GM19238 (cell line): ENCODE data around the gene SF3A1.

Experiments used
- DNase-seq: peaks from one replicate; pipeline ENCODE4 v3.0.0; 2011; ENCODE audit warnings: low spot score; ENCODE audit not compliant: insufficient read length

Gene SF3A1

DNA sequence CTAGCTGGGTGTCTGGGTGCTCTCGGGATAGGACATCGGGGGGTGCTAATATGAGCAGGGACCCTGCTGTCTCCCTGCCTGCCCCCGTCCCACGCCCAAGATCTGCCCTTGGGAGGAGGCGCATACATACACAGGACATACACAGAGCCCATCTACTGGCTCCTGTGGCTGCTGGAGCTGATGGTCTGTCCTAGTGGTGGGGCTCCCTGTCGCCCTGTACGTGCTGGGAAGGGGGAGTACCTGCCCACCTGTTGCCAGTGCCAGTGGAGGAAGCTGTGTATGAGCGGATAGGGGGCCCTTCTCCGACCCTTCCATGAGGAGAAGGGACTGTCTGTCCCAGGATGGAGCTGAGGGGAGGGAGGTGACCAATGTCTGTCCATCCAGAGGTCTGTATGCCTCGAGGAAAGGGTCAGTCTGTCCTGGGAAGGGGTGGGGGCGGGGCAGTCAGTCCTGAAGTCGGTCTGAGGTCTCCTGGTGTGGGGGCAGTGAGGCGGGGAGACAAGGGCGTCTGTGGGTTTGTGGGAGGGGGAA is 30.9 kb downstream of the SF3A1 start:
- DNase-seq = no peak

DNA sequence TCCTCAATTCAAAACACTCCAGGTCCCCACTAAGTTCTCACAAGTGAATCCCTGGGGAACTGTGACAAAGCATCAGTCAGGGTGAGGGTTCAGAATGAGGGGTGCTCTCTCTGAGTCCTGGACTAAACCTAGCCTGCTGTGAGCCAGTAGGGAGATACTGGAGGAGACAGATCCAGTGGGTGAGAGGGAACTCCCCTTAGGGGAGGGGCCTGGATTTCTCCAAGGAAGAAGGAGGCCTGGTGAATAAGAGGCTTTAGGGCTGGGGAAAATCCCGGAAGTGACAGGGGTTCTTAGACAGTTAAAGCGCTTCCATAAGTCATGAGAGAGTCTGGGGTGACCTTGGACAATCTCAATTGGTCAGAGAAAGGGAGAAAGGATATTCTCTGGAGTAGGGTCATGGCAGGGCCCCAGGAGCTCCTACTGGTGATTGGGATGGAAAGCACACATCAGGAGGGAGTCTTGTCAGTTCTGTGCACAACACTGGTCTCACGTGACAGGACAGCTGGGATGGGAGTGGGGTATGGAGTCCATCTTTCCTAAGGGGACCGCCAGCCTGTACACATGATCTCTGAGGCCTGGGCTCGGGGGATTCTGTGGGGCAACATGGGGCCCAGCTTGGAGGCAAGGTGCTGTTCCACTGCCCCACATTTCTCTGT is 31.5 kb downstream of the SF3A1 start:
- no peak for DNase-seq

DNA sequence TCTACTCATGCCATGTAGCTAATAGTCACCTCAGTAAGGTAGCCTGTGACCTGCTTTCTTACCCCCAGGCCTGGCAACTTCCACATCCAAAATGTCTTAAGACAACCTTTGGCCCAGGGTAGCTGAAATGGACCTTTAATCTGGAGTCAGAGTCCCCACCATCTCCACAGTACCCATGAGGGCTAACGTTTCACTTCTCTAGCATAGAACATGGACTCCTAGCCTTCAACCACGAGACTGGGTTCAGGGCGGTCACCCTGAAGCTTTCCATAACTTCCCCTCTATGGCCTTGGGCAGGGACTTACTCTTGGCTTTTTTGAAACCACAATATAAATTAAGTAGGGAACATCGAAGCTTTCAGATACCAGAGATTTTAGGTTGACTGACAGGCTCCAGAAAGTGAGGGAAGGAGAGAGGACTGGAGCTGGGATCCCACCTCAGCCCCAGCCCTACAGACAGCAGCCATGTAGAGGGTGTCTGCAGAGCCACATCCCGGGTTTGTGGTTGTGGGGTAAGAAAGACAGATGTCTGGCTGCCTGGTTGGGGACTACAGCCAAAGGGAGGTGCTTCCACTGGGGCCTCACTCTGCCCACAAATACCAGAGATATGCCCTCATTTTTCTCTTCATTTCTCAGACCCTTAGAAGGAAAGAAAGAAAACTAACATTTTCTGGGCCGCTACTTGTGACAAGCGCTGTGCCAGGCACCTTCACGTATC is 32.5 kb downstream of the SF3A1 start:
- DNase-seq = no peak

DNA sequence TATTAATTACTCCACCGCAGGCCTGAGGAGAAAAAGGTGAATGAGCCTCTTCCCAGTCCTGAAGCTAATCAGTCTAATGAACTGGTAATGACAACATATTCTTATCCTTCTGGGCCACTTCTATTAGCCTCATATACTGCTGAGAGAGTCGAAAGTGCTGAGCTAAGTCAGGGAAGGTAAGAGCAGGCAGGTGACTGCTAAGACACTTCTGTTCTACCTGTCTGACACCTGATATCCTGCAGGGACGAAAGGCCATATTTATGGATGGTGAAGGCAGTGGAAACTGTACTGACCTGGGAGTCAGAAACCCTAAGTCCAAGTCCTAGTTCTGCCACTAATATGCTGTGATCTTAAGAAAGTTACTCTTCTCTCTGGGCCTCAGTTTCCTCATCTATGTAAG is 33.4 kb downstream of the SF3A1 start:
- no peak for DNase-seq

DNA sequence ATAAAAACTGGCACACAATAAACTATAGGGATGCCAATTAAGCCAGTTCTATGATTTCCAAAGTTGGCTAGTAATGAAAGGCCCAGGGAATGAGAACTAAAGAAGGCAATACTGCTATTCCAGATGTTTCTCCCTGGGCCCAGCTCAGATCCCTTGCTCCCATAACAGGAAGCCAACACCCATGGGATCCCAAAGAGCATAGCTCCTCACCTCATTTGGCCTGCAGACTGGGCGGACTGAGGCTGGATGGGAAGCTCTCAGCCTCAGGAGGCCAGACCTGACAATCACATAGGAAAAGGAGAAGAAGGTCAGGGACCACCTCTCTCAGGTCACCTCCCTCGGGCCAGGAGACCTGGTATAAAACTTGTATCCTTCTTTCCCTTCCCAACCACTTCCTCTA is 35.2 kb downstream of the SF3A1 start:
- no peak for DNase-seq

DNA sequence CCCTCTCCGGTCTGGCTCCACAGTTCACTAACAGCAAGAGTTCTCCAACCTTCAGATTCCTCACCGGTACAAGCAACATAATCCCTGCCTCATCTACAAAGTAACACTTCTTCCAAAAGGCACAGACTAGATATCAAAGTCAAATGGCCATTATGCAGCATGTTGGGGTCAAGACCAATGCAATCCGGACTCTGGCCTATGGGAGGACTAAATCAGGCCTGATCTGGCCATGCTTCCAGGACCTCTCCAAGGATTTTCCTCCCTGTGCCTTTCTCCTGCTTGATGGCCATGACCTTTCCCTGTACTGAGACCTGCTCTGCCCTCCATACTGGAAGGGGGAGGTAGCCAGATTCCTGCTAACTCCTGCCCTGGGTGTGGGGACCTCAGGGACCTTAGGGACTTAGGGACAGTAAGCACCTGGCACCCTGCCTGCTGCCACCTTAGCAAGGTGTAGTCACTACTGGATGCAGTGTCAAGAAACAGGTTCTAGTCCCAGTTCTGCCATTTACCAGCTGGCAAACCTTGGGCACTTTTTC is 36.6 kb downstream of the SF3A1 start:
- no peak for DNase-seq

DNA sequence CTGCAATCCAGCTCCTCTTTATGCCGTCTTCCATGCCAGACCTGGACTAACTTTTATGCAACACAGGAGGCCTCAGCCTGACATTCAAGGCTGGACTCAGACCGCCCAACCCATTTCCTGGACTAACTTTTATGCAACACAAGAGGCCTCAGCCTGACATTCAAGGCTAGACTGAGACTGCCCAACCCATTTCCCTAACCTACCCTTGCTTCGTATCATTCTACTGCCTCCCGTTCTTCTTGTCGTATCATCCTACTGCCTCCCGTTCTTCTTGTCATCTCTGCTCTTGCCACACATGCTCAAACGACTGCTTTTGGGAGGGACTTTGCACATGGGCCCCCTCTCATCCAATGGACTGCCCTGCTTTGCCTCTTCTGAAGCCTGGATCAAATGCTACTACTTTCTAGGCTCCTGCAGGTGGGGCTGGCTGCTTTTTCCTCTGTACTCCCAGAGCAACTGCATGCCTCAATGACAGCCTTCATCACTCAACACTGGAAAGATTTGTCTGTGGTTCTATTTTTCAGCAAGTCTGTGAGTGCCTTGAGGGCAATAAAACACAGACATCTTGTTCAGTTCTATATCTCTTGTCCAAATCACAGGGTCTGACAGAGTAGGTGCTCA is 37.8 kb downstream of the SF3A1 start:
- no peak for DNase-seq

DNA sequence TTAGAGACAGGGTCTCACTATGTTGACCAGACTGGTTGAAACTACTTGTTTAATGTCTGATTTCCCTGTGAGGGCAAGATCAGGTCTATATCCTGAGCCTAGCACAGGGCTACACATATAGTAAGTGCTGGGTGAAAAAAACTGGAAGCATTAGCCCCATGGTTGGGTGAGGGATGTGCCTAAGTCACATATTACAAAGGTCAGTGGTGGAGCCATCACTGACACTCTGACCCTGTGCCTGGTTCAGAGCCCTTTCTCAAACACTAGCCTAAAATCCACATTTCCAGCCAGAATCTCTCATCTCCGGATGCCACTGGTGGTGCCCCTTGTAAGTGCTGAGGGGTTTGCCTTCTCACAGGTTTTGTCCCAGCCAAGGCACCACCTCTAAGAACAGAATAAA is 38.9 kb downstream of the SF3A1 start:
- no peak for DNase-seq

DNA sequence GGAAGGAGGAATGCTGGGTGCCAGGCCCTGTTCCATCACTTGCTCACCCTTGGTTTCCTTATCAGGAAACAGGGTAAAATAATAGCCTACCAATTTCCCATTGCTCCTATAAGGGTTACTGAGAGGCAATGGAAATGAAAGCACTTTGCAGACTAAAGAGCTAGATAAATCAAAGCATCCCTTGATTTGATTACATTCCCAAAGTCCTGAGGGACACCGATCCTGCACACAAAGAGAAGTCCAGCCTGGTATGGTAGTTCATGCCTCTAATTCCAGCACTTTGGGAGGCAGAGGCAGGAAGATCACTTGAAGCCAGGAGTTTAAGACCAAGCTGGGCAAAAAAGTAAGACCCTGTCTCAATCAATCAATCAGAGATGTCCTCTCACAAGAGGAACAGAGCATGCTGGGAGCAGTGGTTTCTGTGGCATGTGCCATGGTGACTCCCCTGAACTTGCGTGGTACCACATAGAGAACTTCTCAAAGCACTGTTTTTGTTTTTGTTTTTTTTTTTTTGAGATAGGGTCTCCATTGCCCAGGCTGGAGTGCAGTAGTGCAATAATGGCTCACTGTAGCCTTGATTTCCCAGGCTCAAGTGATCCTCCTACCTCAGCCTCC is 40.6 kb downstream of the SF3A1 start:
- no peak for DNase-seq

DNA sequence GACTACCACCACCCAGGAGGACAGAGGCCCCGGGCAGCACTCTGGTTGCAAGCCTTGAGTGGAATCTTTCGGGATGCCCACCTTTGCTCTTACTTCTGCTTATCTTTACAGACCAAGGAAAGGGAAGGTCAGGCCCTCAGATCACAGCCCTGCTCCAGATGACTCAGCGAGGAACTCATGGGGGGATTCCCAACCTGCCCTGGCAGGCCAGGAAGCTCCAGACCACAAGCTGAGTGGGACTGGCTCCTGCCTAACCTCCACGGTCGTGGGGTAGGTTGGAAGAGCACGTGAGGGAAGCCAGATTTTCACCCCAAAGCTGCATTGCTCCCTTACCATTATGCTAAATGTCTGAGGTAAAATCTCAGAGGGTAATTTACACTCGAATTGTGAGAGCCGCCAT is 41.8 kb downstream of the SF3A1 start:
- DNase-seq = peak; percentile 37

DNA sequence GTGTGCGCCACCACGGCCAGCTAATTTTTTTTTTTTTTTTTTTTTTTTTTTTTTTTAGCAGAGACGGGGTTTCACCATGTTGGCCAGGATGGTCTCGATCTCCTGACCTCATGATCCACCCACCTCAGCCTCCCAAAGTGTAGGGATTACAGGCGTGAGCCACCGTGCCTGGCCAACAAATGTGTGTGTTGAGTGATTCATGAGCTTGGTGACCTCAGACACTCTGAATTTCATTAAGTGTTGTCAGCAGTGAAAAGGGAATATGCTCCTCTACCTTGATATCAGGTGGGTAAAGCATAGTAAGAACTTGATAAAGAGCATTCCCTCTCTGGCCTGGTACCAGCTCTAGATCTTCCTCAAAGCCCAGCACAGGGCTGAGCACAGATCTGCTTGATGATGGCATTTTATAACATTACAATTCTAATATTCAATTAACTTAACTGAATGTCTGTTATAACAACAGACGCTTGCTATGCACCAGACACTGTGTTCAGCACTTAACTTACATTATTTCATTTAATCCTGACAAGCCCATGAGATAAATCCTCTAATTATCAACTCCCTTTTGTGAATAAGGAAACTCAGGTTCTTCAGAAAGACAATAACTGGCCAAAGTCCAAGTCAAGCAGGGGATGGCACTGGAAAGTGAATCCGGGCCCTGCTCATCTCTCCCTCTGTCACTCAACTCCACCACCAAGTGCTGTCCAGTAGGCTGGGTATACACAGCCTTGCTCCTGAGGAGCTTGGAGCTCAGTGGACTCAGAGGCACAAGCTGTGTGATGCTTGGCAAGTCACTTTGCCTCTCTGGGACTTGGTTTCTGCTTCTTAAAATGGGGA is 42.9 kb downstream of the SF3A1 start:
- DNase-seq = no peak

DNA sequence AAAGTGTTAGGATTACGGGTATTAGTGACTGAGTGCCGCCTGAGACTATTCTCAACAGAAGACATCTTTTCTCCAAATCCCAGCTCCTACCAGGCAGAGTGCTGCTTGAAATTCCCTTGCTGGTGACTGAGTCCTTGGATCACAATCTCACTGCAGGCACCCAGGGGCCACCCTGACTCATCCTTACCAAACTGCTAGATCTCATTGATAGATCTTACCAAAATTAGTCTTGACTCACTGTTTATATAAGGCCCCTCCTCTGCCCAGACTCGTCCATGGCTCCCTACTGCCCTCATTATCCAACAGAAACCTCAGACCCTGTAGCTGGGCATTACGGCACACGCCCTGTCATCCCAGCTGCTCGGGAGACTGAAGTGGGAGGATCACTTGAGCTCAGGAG is 44.6 kb downstream of the SF3A1 start:
- no peak for DNase-seq

DNA sequence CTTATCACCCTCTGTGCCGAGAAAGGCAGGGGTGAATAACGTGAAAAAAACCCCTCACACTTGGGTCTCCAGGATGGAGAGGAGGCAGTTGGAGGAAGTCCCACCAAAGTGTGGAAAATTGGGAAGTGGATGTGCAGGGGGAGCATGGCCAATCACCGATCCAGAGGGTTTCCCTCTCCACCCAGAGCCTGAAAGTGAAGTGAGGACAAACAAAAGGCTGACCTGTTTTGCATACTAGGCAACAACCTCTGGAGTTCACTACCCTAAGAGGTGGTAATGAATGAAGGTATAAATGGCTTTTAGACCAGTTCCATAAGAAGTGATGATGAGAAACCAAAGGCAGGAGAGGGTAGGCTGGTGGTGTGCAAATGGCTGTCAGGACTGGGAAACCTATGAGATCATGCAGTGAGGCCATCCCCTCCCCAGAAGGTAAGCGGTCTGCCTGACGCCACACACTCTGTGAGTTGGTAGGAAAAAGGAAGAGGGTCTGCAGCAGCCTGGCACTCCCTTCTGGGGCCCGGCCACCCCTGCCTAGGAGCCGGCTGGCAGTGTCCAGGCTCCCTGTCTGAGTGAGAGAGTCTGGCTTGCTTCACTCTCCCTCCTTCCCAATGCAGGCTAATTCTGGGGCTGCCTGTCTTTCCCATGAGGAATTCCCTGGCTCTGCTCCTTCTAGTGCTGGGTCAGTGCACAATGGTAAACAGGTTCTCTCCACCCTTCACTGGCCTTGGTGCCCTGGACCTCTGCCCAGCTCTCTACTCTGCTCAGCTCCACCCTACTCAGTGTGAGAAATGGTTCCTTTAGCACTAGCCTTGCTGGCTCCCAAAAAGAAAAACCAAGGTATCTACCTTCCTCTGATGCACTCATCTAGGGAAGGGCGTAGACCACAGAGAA is 45.6 kb downstream of the SF3A1 start:
- DNase-seq = no peak

DNA sequence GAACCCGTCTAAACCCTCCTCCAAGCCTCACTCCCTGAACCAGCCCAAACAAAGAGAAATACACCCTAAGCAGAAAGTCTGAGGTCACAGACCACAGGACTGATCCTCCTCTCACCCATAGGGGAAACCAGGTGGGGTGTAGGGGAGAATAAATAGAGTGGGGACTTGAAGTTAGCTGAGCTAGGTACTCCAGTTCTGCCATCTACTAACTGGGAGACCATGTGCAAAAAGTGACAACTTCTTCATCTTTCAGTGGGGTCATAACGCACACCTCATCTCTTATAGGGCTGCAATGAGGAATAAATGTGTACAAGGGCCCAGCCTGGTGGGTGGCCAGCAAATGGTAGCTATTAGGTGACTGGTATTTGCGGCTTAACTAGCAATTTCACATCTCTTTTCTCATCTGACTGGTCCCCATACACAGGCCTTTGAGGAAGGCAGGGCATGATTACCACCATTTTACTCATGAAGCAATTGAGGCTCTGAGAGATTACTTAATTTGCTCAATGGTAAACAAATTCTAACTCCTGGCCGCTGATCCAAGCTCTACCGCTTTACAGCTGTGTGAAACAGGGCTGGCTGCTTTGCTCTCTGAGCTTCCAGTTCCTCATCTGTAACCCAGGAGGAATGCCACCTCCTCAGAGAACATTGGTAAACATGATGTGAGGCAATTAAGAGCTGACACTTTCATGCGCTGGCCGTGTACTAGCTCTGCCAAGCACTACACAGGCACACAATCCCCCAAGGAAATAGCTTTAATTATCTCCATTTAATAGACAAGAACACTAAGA is 46.5 kb downstream of the SF3A1 start:
- DNase-seq = no peak

DNA sequence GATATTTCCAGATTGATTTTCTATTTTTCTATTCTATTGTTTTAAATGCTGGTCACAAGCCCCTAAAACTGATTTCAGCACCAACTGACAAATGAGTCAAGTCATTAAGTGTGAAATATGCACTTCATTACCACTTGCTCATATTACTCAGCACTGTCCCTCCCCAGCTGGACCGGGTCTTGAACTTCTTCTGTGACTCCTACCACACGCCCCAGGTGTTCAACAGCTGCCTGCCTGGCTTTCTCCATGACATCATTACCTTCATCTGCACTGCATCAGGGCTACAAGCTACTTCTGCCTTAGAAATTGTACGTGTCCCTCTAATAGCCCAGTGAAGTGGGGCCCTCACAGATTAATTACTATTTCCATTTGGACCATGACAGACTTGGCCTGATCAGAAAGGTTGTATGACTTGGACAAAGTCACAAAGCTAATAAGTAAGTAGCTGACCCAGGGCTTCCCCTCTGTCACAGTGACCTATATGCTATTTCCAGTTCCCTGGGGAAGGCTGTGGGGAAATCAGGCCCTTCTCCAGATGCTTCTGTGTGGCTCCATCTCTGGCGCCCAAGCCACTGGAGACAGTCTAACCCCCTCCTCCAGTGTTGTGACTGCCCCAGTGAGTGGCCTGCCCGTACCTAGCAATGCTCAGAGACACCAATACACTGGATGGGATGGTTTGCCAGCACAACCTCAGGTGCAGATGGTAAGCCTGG is 48.0 kb downstream of the SF3A1 start:
- DNase-seq = peak; percentile 51

DNA sequence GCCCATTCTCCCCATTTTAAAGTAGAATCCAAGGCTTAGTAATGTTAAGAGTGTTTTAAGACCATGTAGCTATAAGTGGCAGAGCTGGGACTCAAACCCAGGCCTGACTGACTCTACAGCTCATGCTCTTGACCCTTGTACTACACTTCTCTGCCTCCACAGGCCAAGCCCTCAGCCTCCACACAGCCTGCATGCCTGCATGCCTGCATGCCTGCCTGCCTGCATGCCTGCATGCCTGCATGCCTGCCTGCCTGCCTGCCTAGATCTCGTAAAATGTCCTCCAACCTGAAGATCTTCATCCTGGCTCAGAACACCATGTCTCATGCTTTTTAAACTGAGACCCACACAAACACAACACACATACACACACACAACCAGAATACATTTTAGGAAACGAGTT is 48.6 kb downstream of the SF3A1 start:
- no peak for DNase-seq

DNA sequence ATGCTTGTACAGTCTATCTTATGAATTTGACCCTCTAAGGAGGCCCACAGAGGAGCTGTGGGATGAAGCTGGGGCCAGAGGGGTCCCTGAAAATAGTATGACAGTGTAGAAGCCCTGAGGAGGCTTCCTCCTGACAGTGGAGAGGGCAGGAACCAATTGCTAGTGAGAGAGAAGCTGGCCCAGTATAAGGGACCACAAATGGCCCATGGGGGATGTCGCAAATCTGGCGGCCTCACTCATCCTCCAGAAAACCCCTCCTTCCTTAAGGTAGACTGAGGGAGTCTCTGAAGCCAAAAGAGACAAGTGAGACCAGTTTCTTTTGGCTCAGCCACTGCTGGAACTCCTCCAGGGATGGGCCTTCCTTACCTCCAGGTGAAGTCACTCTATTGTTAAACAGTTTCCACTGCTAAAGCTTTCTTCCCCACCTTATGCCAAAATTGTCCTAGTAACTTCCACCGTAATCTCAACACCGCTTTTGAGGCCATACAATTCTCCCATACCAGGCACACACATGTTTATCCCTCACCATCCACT is 49.6 kb downstream of the SF3A1 start:
- no peak for DNase-seq

DNA sequence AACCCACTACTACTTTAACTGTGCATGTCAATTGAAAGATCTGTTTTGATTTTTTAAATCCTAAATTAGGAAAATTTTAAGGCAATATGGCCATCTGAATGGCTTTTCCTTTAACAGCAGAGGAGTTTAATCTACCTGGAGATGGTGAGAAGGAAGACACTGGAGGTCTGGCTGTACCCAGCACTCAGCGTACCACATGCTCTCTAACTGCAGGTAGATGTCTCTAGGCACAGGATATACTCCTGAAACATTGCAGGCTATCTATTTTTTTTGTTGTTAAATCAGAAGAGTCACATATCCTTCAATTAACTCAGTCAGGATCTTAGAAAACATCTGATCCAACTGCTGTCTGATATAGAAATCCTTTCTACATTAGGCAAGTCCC is 50.1 kb downstream of the SF3A1 start:
- DNase-seq = no peak
